GM12891 (cell line): Measurements from ENCODE around the gene VAV3.

Experiments used
- POLR2A ChIP-seq: IDR thresholded peaks from 2 replicates; pipeline ENCODE4 v1.6.1; 2011; ENCODE audit warnings: low read depth, low read length, control low read depth
- POLR2AphosphoS5 ChIP-seq: IDR thresholded peaks from 2 replicates; pipeline ENCODE4 v1.6.1; 2011; ENCODE audit warnings: low read depth, low read length, control low read depth
- TAF1 ChIP-seq: IDR thresholded peaks from 2 replicates; pipeline ENCODE4 v1.6.1; 2011; ENCODE audit warnings: low read depth, low read length, control low read depth

- TF ChIP-seq TAF1 (no peak), POLR2A (no peak), POLR2AphosphoS5 (no peak)
These were observed 202.1 kb downstream of the VAV3 start for GRCh38 chr1:107762751-107763390.
